BE2C (cell line): ENCODE data around the gene MALRD1.

Experiments
- DNase-seq: peaks from one replicate; pipeline ENCODE4 v3.0.0-alpha.2; 2020
- H3K27me3 ChIP-seq: fragments of 250-450 bp; sonication (Bioruptor Pico); 2 replicates; pipeline ENCODE4 v1.5.1; 2020; ENCODE audit warnings: mild to moderate bottlenecking
- H3K36me3 ChIP-seq: fragments of 250-450 bp; sonication (Bioruptor Pico); 2 replicates; pipeline ENCODE4 v1.5.1; 2020; ENCODE audit warnings: mild to moderate bottlenecking
- H3K4me1 ChIP-seq: fragments of 250-450 bp; sonication (Bioruptor Pico); 2 replicates; pipeline ENCODE4 v1.5.1; 2020
- H3K4me3 ChIP-seq: 2 replicates; pipeline ENCODE4 v1.5.1; 2011; ENCODE audit warnings: low read depth, low read length
- H3K9me3 ChIP-seq: fragments of 250-450 bp; sonication (Bioruptor Pico); 2 replicates; pipeline ENCODE4 v1.5.1; 2020
- CTCF ChIP-seq: IDR thresholded peaks from 2 replicates; pipeline ENCODE4 v1.5.1; 2012; ENCODE audit warnings: mild to moderate bottlenecking, low read depth, low read length

MALRD1 gene

DNA sequence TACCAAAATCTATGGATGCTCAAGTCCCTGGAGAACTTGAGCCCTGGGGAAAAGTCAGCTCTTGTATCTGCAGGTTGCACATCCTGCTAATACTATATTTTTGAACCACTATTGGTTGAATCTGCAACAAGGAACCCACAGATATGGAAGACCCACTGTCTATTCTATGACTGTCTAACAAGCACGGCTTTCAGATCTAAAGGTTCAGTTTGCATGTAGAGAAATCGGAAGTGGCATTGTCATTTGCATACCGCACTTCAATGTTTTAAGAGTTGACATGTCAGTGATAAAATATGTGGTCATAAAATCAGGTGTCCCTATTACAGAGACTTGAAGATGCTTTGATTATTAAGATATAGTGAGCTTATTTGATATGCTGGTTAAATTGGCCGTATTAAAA is 95.6 kb downstream of the MALRD1 start:
- no peak for DNase-seq
- Histone ChIP-seq H3K4me1 (no peaks in the 10 kb centered on the region), H3K9me3 (no peaks in the 10 kb centered on the region), H3K27me3 (no peaks in the 10 kb centered on the region), H3K4me3 (no peak overlapping the region), H3K36me3 (no peaks in the 10 kb centered on the region)
- no peak for TF ChIP-seq CTCF

DNA sequence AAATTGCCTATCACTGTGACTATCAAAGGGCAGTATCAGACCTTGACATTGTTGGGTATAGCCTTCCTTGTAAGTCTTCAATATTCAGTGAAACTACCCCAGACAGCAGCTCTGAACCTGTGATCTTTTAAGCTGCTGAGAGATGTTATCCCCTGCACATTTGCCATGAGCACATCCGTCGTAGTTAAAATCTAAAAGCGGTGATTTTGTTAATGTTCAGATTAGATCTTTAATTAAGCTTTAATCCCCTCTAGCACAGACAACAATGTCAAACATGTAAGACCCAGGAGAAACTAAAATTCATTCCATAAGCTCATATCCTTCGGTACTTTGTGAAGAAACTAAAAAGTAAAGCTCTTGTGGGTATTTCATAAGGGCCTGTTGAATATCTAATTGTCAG is 105.8 kb downstream of the MALRD1 start:
- Histone ChIP-seq H3K4me1 (no peaks in the 10 kb centered on the region), H3K9me3 (no peaks in the 10 kb centered on the region), H3K27me3 (no peaks in the 10 kb centered on the region), H3K4me3 (no peak overlapping the region), H3K36me3 (no peaks in the 10 kb centered on the region)
- DNase-seq, result no peak
- no peak for TF ChIP-seq CTCF

GRCh38 chr10:19158358-19158757 is 109.8 kb downstream of the MALRD1 start:
- Histone ChIP-seq H3K27me3 (no peaks in the 10 kb centered on the region), H3K9me3 (no peaks in the 10 kb centered on the region), H3K4me3 (no peak overlapping the region), H3K36me3 (no peaks in the 10 kb centered on the region), H3K4me1 (no peaks in the 10 kb centered on the region)
- TF ChIP-seq CTCF, result no peak
- no peak for DNase-seq

DNA sequence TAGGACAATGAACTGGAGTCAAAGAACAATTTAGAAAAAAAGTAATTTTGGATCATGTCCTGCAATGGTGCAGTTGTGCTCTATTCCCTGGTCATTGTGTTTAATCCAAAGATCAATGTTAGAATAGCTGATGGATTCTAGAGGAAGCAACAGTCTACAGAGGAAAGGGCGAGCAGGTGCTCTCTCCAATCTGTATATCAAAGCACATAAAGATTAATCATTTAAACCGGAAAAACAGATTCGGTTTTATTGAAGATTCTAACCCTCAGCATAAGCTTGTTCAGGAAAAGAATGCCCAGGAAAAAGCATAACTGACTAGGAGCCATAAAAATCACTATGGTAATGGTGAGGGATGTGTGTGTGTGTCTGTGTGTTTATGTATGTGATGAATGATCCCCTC is 110.3 kb downstream of the MALRD1 start:
- H3K27me3 ChIP-seq, result no peaks in the 10 kb centered on the region
- H3K9me3 ChIP-seq, result no peaks in the 10 kb centered on the region
- no peak for DNase-seq
- TF ChIP-seq CTCF, result no peak
- H3K4me3 ChIP-seq, result no peak overlapping the region
- H3K36me3 ChIP-seq, result no peaks in the 10 kb centered on the region
- H3K4me1 ChIP-seq, result no peaks in the 10 kb centered on the region

DNA sequence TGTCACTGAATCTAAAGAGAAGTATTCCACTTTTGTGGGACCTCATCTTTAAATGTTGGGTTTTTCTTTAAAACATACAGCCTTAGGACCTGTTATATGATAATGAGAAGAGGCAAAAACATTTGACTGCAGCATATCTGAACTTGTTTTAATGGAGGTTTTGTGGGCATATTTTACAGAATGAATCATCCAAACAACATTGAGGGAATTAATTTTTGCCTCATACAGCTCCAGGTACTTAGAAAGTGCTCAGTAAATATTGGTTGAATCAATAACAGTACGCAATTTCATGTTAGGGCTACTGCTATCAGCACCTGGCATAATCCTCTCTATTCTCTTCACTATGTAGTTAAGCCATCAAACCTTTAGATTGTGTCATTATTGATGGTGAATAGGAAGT is 115.9 kb downstream of the MALRD1 start:
- no peaks in the 10 kb centered on the region for H3K9me3 ChIP-seq
- no peaks in the 10 kb centered on the region for H3K36me3 ChIP-seq
- DNase-seq, result no peak
- no peak overlapping the region for H3K4me3 ChIP-seq
- TF ChIP-seq CTCF, result no peak
- H3K4me1 ChIP-seq, result no peaks in the 10 kb centered on the region
- no peaks in the 10 kb centered on the region for H3K27me3 ChIP-seq

DNA sequence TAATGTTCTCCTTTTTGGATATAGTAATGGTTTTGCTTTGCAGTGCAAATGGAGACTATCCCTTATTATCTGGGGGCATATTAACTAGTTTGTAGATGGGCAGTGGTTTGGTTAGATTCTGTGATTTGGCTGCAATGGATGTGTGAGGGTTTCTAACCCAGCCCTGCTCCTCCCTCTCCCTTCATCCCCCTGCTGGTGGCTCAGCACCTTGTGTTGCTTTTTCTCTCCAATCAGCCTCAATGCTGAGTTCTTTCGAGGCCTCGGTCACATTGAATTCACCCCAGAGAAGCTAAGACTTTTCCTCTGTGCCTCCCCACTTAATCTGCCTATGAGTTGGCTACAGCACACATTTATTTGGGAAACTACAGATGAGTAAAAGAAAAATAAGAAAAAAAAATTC is 120.0 kb downstream of the MALRD1 start:
- H3K4me3 ChIP-seq, result no peak overlapping the region
- H3K9me3 ChIP-seq, result no peaks in the 10 kb centered on the region
- H3K4me1 ChIP-seq, result no peaks in the 10 kb centered on the region
- no peak for TF ChIP-seq CTCF
- no peak for DNase-seq
- no peaks in the 10 kb centered on the region for H3K27me3 ChIP-seq
- no peaks in the 10 kb centered on the region for H3K36me3 ChIP-seq
